NCI-H2107 treated with DMSO at 0.1 percent for 48 hours (cell line): ENCODE results near the gene NOVA2.

ENCODE experiments used
- DNase-seq: peaks from one replicate; lab custom pipeline; 2025; ENCODE audit not compliant: unreplicated experiment; lab: John Stamatoyannopoulos, UW

The NOVA2 gene

GRCh38 chr19:45973553-45974338 lies at the start of gene NOVA2:
Gene NOVA2, minus strand, starts transcription at chr19:45973865. Its CDS starts 514 bp downstream, at chr19:45973351.
- DNase-seq: peak; percentile 24

GRCh38 chr19:46023311-46023779 lies 49.7 kb upstream of the NOVA2 start:
- no peak for DNase-seq

GRCh38 chr19:46022431-46023310 lies 49.0 kb upstream of the NOVA2 start, which contains the start of gene PGLYRP1:
Gene PGLYRP1, minus strand, starts transcription at chr19:46023053. Its CDS starts 32 bp downstream, at chr19:46023021.
- no peak for DNase-seq

GRCh38 chr19:46022061-46022430 lies 48.4 kb upstream of the NOVA2 start:
- DNase-seq: no peak

- no peak for DNase-seq
These were observed 47.9 kb upstream of the NOVA2 start for GRCh38 chr19:46021531-46022041.

GRCh38 chr19:46020819-46021125 lies 47.1 kb upstream of the NOVA2 start:
- DNase-seq: no peak

GRCh38 chr19:46019270-46019669 lies 45.6 kb upstream of the NOVA2 start:
- DNase-seq: no peak

GRCh38 chr19:46018729-46019251 lies 45.1 kb upstream of the NOVA2 start:
- no peak for DNase-seq

- DNase-seq: no peak
These were observed 44.4 kb upstream of the NOVA2 start for GRCh38 chr19:46017874-46018675.

GRCh38 chr19:46017095-46017429 lies 43.4 kb upstream of the NOVA2 start:
- no peak for DNase-seq

GRCh38 chr19:46016426-46017094 lies 42.9 kb upstream of the NOVA2 start:
- peak; percentile 66 for DNase-seq

- no peak for DNase-seq
These were observed 42.2 kb upstream of the NOVA2 start for GRCh38 chr19:46015687-46016425.

GRCh38 chr19:46014941-46015686 lies 41.4 kb upstream of the NOVA2 start:
- DNase-seq: peak; percentile 48

- DNase-seq: no peak
These were observed 40.9 kb upstream of the NOVA2 start for GRCh38 chr19:46014534-46014933.

- peak; percentile 18 for DNase-seq
These were observed 36.2 kb upstream of the NOVA2 start for GRCh38 chr19:46009530-46010510.

GRCh38 chr19:46006411-46006810 lies 32.7 kb upstream of the NOVA2 start:
- no peak for DNase-seq

GRCh38 chr19:46002678-46003275 lies 29.1 kb upstream of the NOVA2 start:
- no peak for DNase-seq
